SU-DHL-6 (cell line): Measurements from ENCODE around the gene RAB31.

ENCODE experiments used
- EZH2phosphoT487 ChIP-seq: fragments of 200-600 bp; sonication (generic), shearing (Covaris generic); conservative IDR thresholded peaks from 2 replicates; pipeline ENCODE4 v1.6.1; 2018; ENCODE audit warnings: mild to moderate bottlenecking, antibody characterized with exemption, low read length, moderate library complexity, mixed read lengths
- TF ChIP-seq, protein P1 (sequence below): fragments of 200-600 bp; sonication (generic); IDR thresholded peaks from one replicate; pipeline ENCODE4 v1.5.1; 2017; ENCODE audit warnings: antibody characterized with exemption, mild to moderate bottlenecking, low read length, moderate library complexity; ENCODE audit not compliant: insufficient read depth, poor library complexity, severe bottlenecking

- TF ChIP-seq, protein P1, sequence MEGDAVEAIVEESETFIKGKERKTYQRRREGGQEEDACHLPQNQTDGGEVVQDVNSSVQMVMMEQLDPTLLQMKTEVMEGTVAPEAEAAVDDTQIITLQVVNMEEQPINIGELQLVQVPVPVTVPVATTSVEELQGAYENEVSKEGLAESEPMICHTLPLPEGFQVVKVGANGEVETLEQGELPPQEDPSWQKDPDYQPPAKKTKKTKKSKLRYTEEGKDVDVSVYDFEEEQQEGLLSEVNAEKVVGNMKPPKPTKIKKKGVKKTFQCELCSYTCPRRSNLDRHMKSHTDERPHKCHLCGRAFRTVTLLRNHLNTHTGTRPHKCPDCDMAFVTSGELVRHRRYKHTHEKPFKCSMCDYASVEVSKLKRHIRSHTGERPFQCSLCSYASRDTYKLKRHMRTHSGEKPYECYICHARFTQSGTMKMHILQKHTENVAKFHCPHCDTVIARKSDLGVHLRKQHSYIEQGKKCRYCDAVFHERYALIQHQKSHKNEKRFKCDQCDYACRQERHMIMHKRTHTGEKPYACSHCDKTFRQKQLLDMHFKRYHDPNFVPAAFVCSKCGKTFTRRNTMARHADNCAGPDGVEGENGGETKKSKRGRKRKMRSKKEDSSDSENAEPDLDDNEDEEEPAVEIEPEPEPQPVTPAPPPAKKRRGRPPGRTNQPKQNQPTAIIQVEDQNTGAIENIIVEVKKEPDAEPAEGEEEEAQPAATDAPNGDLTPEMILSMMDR: no peak
- no peak for TF ChIP-seq EZH2phosphoT487
Measured at GRCh38 chr18:9741793-9742523, 33.9 kb downstream of the RAB31 start.
